H1 (cell line): Measurements from ENCODE around the gene ZNF804B. TPM values are rescaled to one million over a fixed set of nuclear protein-coding genes. Genes with fewer than 3 reads are reported as not detected.

Experiments used
- CTCF ChIA-PET: fragments of 300-600 bp; sonication (Branson Sonifier 250); formaldehyde crosslinking; loops from one replicate; lab custom pipeline; 2021; ENCODE audit not compliant: partially characterized antibody; lab: Charles Lee
- POLR2A ChIA-PET: fragments of 300-600 bp; sonication (Branson Sonifier 250); formaldehyde crosslinking; loops from one replicate; lab custom pipeline; 2021; ENCODE audit warnings: inconsistent platforms; ENCODE audit not compliant: partially characterized antibody; lab: Charles Lee
- DNase-seq, 2 experiments: peaks; one replicate each; pipeline versions ENCODE4 v3.0.0 to v3.0.0-alpha.2; 2010 to 2022; ENCODE audit warnings: low spot score in 2 of 2, low read depth in 1 of 2, mixed read lengths in 1 of 2
- FAIRE-seq: peaks from 2 replicates; lab custom pipeline; 2011; peaks lifted over from hg19 to GRCh38; lab: Jason Lieb, UNC
- H2AFZ ChIP-seq: 2 replicates; pipeline ENCODE4 v1.8.1; 2012; ENCODE audit warnings: low read length, inconsistent platforms
- H2AK5ac ChIP-seq: 2 replicates; pipeline ENCODE4 v1.6.1; 2013; ENCODE audit warnings: low read depth, low read length
- H2BK120ac ChIP-seq: replicated peaks from 2 replicates; pipeline ENCODE3; 2013; ENCODE audit warnings: low read depth, low read length, inconsistent platforms
- H2BK12ac ChIP-seq: 2 replicates; pipeline ENCODE4 v1.6.1; 2013; ENCODE audit warnings: low read depth, low read length
- H2BK15ac ChIP-seq: 2 replicates; pipeline ENCODE4 v1.6.1; 2013; ENCODE audit warnings: low read length
- H2BK20ac ChIP-seq: 2 replicates; pipeline ENCODE4 v1.6.1; 2013; ENCODE audit warnings: low read length
- H2BK5ac ChIP-seq: 2 replicates; pipeline ENCODE4 v1.6.1; 2013; ENCODE audit warnings: low read depth, low read length
- H3K14ac ChIP-seq: 2 replicates; pipeline ENCODE4 v1.6.1; 2013; ENCODE audit warnings: inconsistent platforms; ENCODE audit not compliant: insufficient read length
- H3K18ac ChIP-seq: 2 replicates; pipeline ENCODE4 v1.6.1; 2013; ENCODE audit warnings: low read length; ENCODE audit errors: extremely low read depth
- H3K23ac ChIP-seq: 2 replicates; pipeline ENCODE4 v1.6.1; 2013; ENCODE audit warnings: inconsistent platforms; ENCODE audit not compliant: insufficient read length
- H3K23me2 ChIP-seq: 2 replicates; pipeline ENCODE4 v1.6.1; 2013; ENCODE audit warnings: low read depth, low read length
- H3K27ac ChIP-seq: 2 replicates; pipeline ENCODE4 v1.6.1; 2011; ENCODE audit warnings: low read depth, low read length, inconsistent platforms
- H3K27me3 ChIP-seq, 4 experiments: replicated peaks in 1 of 4; 1 replicate in 1 of 4; 2 replicates in 3 of 4; pipeline versions ENCODE4 v1.6.1 to v1.8.1; 2011 to 2013; ENCODE audit warnings: low read length in 3 of 4, mild to moderate bottlenecking in 3 of 4, inconsistent platforms in 2 of 4, mixed read lengths in 2 of 4, moderate library complexity in 1 of 4; ENCODE audit not compliant: control insufficient read depth in 3 of 4, insufficient read depth in 3 of 4; ENCODE audit errors: extremely low read depth in 1 of 4
- H3K36me3 ChIP-seq, 4 experiments: 2 replicates each; pipeline versions ENCODE4 v1.6.1 to v1.8.1; 2011 to 2013; ENCODE audit warnings: mild to moderate bottlenecking in 4 of 4, low read length in 3 of 4, moderate library complexity in 2 of 4, control low read depth in 1 of 4, inconsistent platforms in 1 of 4; ENCODE audit not compliant: insufficient read depth in 4 of 4, control insufficient read depth in 2 of 4
- H3K4ac ChIP-seq: replicated peaks from 2 replicates; pipeline ENCODE3; 2013; ENCODE audit warnings: low read length, low read depth, mixed read lengths, inconsistent platforms; ENCODE audit not compliant: insufficient read length
- H3K4me1 ChIP-seq, 4 experiments: replicated peaks in 1 of 4; 1 replicate in 1 of 4; 2 replicates in 3 of 4; pipeline versions ENCODE4 v1.6.1 to v1.8.1; 2011 to 2013; ENCODE audit warnings: low read length in 3 of 4, inconsistent platforms in 2 of 4, mixed read lengths in 1 of 4; ENCODE audit not compliant: insufficient read depth in 4 of 4, control insufficient read depth in 3 of 4
- H3K4me2 ChIP-seq, 2 experiments: 2 replicates each; pipeline versions ENCODE4 v1.6.1 to v1.8.1; 2011 to 2013; ENCODE audit warnings: low read depth in 2 of 2, low read length in 2 of 2, control low read depth in 1 of 2, inconsistent platforms in 1 of 2, mild to moderate bottlenecking in 1 of 2; ENCODE audit not compliant: insufficient read depth in 1 of 2
- H3K4me3 ChIP-seq, 4 experiments: fragments of 200-600, 300-600 bp in 1 of 4; sonication (generic), shearing (Covaris generic), sonication (Bioruptor Twin) in 1 of 4; 2 replicates each; pipeline versions ENCODE4 v1.5.1 to v1.8.1; 2011 to 2016; ENCODE audit warnings: low read length in 4 of 4, low read depth in 3 of 4, control low read depth in 2 of 4, inconsistent platforms in 2 of 4, mild to moderate bottlenecking in 2 of 4, mixed read lengths in 1 of 4, moderate library complexity in 1 of 4; ENCODE audit not compliant: insufficient read depth in 2 of 4; ENCODE audit errors: extremely low read depth in 1 of 4
- H3K56ac ChIP-seq: replicated peaks from 2 replicates; pipeline ENCODE3; 2013; ENCODE audit warnings: low read depth, mild to moderate bottlenecking, mixed read lengths, low read length, inconsistent platforms; ENCODE audit not compliant: insufficient read length
- H3K79me1 ChIP-seq: 2 replicates; pipeline ENCODE4 v1.6.1; 2013; ENCODE audit warnings: low read depth, low read length, control low read depth
- H3K79me2 ChIP-seq, 2 experiments: 2 replicates each; pipeline versions ENCODE4 v1.6.1 to v1.8.1; 2012 to 2013; ENCODE audit warnings: low read length in 2 of 2, mild to moderate bottlenecking in 2 of 2, inconsistent platforms in 1 of 2; ENCODE audit not compliant: insufficient read depth in 2 of 2, control insufficient read depth in 1 of 2
- H3K9ac ChIP-seq, 4 experiments: replicated peaks in 1 of 4; 1 replicate in 1 of 4; 2 replicates in 3 of 4; pipeline versions ENCODE4 v1.6.1 to v1.8.1; 2011 to 2013; ENCODE audit warnings: low read depth in 3 of 4, low read length in 3 of 4, control low read depth in 2 of 4, mild to moderate bottlenecking in 2 of 4, moderate library complexity in 2 of 4, inconsistent platforms in 1 of 4; ENCODE audit errors: extremely low read depth in 1 of 4
- H3K9me3 ChIP-seq, 2 experiments: 2 replicates each; pipeline versions ENCODE4 v1.6.1 to v1.8.1; 2012 to 2013; ENCODE audit warnings: mild to moderate bottlenecking in 2 of 2, moderate library complexity in 2 of 2, control low read depth in 1 of 2, inconsistent platforms in 1 of 2, low read depth in 1 of 2, low read length in 1 of 2, mixed read lengths in 1 of 2; ENCODE audit not compliant: insufficient read depth in 2 of 2
- H4K20me1 ChIP-seq, 2 experiments: replicated peaks in 1 of 2; 2 replicates each; pipeline versions ENCODE3 to v1.8.1; 2011 to 2013; ENCODE audit warnings: inconsistent platforms in 2 of 2, low read length in 2 of 2, mild to moderate bottlenecking in 1 of 2; ENCODE audit not compliant: insufficient read depth in 2 of 2, control insufficient read depth in 1 of 2
- H4K5ac ChIP-seq: 2 replicates; pipeline ENCODE4 v1.6.1; 2013; ENCODE audit warnings: low read length, low read depth, mixed read lengths, inconsistent platforms; ENCODE audit not compliant: insufficient read length
- H4K8ac ChIP-seq: 2 replicates; pipeline ENCODE4 v1.8.0; 2013; ENCODE audit warnings: mild to moderate bottlenecking, moderate library complexity, low read length, inconsistent platforms; ENCODE audit not compliant: insufficient read depth; ENCODE audit errors: extremely low read depth
- H4K91ac ChIP-seq: replicated peaks from 2 replicates; pipeline ENCODE3; 2013; ENCODE audit warnings: low read length, mixed read lengths, inconsistent platforms; ENCODE audit not compliant: insufficient read length
- CEBPB ChIP-seq: IDR thresholded peaks from 2 replicates; pipeline ENCODE4 v1.6.1; 2012; ENCODE audit warnings: low read depth, low read length
- EZH2 ChIP-seq: fragments of 200-600 bp; sonication (generic); IDR thresholded peaks from 2 replicates; pipeline ENCODE4 v1.7.1; 2012; ENCODE audit warnings: low read depth, mild to moderate bottlenecking, moderate library complexity, low read length, inconsistent platforms; ENCODE audit not compliant: severe bottlenecking
- FOSL1 ChIP-seq: IDR thresholded peaks from 2 replicates; pipeline ENCODE4 v1.6.1; 2011; ENCODE audit warnings: mild to moderate bottlenecking, low read depth, low read length, moderate library complexity; ENCODE audit not compliant: insufficient read depth
- JUND ChIP-seq: IDR thresholded peaks from 2 replicates; pipeline ENCODE4 v1.6.1; 2011; ENCODE audit warnings: mild to moderate bottlenecking, improper control_type of control experiment, low read length
- NRF1 ChIP-seq: IDR thresholded peaks from 2 replicates; pipeline ENCODE4 v1.6.1; 2011; ENCODE audit warnings: mild to moderate bottlenecking, low read depth, low read length, improper control_type of control experiment
- POLR2AphosphoS5 ChIP-seq: IDR thresholded peaks from 2 replicates; pipeline ENCODE4 v1.6.1; 2011; ENCODE audit warnings: low read depth, low read length
- RFX5 ChIP-seq: IDR thresholded peaks from 2 replicates; pipeline ENCODE4 v1.6.1; 2011; ENCODE audit warnings: low read depth, low read length, improper control_type of control experiment, borderline replicate concordance
- RXRA ChIP-seq: IDR thresholded peaks from 2 replicates; pipeline ENCODE4 v1.6.1; 2011; ENCODE audit warnings: low read depth, mild to moderate bottlenecking, low read length, moderate library complexity; ENCODE audit not compliant: insufficient read depth
- SAP30 ChIP-seq: fragments of 300-600 bp; sonication (generic); IDR thresholded peaks from 2 replicates; pipeline ENCODE4 v1.7.1; 2012; ENCODE audit warnings: low read length, moderate library complexity, mild to moderate bottlenecking, inconsistent platforms; ENCODE audit not compliant: insufficient read depth, insufficient replicate concordance
- SIN3A ChIP-seq, 2 experiments: IDR thresholded peaks in 1 of 2; conservative IDR thresholded peaks in 1 of 2; 2 replicates each; pipeline ENCODE4 v1.6.1; 2011 to 2012; ENCODE audit warnings: low read length in 2 of 2, improper control_type of control experiment in 1 of 2, low read depth in 1 of 2, mild to moderate bottlenecking in 1 of 2
- SP2 ChIP-seq: IDR thresholded peaks from 2 replicates; pipeline ENCODE4 v1.6.1; 2012; ENCODE audit warnings: mild to moderate bottlenecking, low read length, inconsistent platforms
- WGBS, 2 experiments: shearing (Covaris generic) in 1 of 2; methylation state at CpG; one replicate each; pipeline versions ENCODE4 v1.1.6 to v1.1.7; 2013 to 2015; ENCODE audit warnings: low lambda C conversion rate in 2 of 2, mixed read lengths in 2 of 2, inconsistent platforms in 1 of 2, low coverage in 1 of 2, missing lambda C conversion rate in 1 of 2; ENCODE audit not compliant: insufficient replicate concordance in 2 of 2, insufficient coverage in 1 of 2, insufficient read length in 1 of 2; ENCODE audit errors: extremely low coverage in 1 of 2, missing lambda C conversion rate in 1 of 2; 5-methylcytosine and 5-hydroxymethylcytosine counted together
- polyA plus RNA-seq, 7 experiments: library from polyadenylated mRNA; depleted of rRNA in 3 of 7; stranded (reverse) in 5 of 7; unstranded in 2 of 7; fragments of >200 nt in 5 of 7; fragments of 200-250 nt in 2 of 7; gene quantifications; 1 replicate in 5 of 7; 2 replicates in 1 of 7; 4 replicates in 1 of 7; pipeline versions ENCODE4 v1.2.1 to v1.2.3, GENCODE V29; 2011 to 2013; ENCODE audit warnings: missing spikeins in 2 of 7, mixed read lengths in 2 of 7
- total RNA-seq: library from RNA; stranded (reverse); fragmentation: NEBNext Ultra II Directional; extraction: Animal tissue kit (Norgen Biotek cat#: 25700); gene quantifications from 2 replicates; pipeline ENCODE4 v1.2.1, GENCODE V29; 2021
- TF ChIP-seq, protein P1 (sequence below): IDR thresholded peaks from 2 replicates; pipeline ENCODE4 v1.6.1; 2011; ENCODE audit warnings: low read depth, mild to moderate bottlenecking, low read length; ENCODE audit not compliant: insufficient read depth

The ZNF804B gene
- total and polyA plus RNA-seq, 2 of the 8 experiments (the other 6 are each of a cell fraction or from before 2014, with no cell fraction given) = not detected

DNA sequence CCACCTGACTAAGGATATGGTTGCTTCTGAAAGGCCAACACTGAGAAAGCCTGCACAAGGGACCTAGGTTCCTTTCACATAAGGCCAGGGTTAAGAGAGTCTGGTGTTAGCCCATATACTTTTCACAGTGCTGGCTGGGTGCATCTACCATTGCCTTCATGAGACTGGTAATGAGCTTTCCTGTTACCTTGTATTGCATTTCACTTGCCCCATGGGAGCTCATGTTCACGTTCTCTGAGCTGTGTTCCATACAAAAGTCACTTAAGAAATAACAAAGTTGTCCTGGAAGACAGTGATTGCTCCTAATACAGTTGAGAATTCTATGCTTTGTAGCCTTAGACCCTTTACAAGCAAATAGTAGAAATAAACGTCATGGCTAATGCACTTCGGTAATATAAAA is 373.9 kb downstream of the ZNF804B start:
- WGBS, 2 experiments = 91% methylated on average over 3 of the region's 3 CpGs; no CpG with 5 or more reads in 1 of the 2 experiments

More for the DNA sequence above, 373.9 kb downstream of the ZNF804B start:
- H4K8ac ChIP-seq = no peak overlapping the region
- H3K56ac ChIP-seq = no peak overlapping the region
- POLR2A ChIA-PET = no interaction called here
- no peak overlapping the region for H3K4ac ChIP-seq
- H2BK5ac ChIP-seq = no peak overlapping the region
- H4K91ac ChIP-seq = no peak overlapping the region
- CTCF ChIA-PET = no interaction called here
- no peak overlapping the region for H2AK5ac ChIP-seq
- H2BK15ac ChIP-seq = no peak overlapping the region
- no peak overlapping the region for H2BK12ac ChIP-seq
- H2BK20ac ChIP-seq = no peak overlapping the region
- no peak overlapping the region for H3K4me3 ChIP-seq
- no peaks in the 10 kb centered on the region for H4K20me1 ChIP-seq
- H3K27ac ChIP-seq = no peak overlapping the region
- no peaks in the 10 kb centered on the region for H3K36me3 ChIP-seq
- no peaks in the 10 kb centered on the region for H3K79me1 ChIP-seq
- H3K4me2 ChIP-seq = no peak overlapping the region
- no peak overlapping the region for H2BK120ac ChIP-seq
- no peak overlapping the region for H3K23ac ChIP-seq
- H3K27me3 ChIP-seq = no peaks in the 10 kb centered on the region
- H3K9ac ChIP-seq = no peak overlapping the region
- H3K79me2 ChIP-seq = no peaks in the 10 kb centered on the region
- H3K23me2 ChIP-seq = no peaks in the 10 kb centered on the region
- peak overlapping the region; percentile 8; the same call in 1 of the 2 replicates for H2AFZ ChIP-seq
- no peak for DNase-seq
- H3K9me3 ChIP-seq = no peaks in the 10 kb centered on the region
- H4K5ac ChIP-seq = no peak overlapping the region
- no peak overlapping the region for H3K14ac ChIP-seq
- H3K18ac ChIP-seq = no peak overlapping the region
- TF ChIP-seq FOSL1 (no peak), JUND (no peak), NRF1 (no peak), SAP30 (no peak), RFX5 (no peak), RXRA (no peak), CEBPB (no peak), SIN3A (conservative IDR thresholded peaks at IDR 0.05 in 1 of 2, IDR thresholded peaks at IDR 0.05 in 1 of 2; ENCODE audit: low read depth in 1 of 2, low read length in 2 of 2) (no peak), POLR2AphosphoS5 (no peak), EZH2 (no peak), SP2 (no peak)
- TF ChIP-seq, protein P1, sequence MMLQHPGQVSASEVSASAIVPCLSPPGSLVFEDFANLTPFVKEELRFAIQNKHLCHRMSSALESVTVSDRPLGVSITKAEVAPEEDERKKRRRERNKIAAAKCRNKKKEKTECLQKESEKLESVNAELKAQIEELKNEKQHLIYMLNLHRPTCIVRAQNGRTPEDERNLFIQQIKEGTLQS = no peak
- H3K4me1 ChIP-seq = no peaks in the 10 kb centered on the region
- no peak for FAIRE-seq
